Fibroblast of pulmonary artery (primary cell): ENCODE results near the gene RAET1G.
"Not testable (repeated sequence)": the region's sequence is repeated elsewhere in the genome, so short reads cannot be mapped to it uniquely, and the experiment has no call there.

Experiments
- DNase-seq: peaks from one replicate; pipeline ENCODE4 v3.0.0-alpha.2; 2010; ENCODE audit warnings: low read depth
- H3K4me3 ChIP-seq: replicated peaks from 2 replicates; pipeline ENCODE4 v1.5.1; 2011; ENCODE audit warnings: low read depth, mild to moderate bottlenecking, control low read depth, low read length, moderate library complexity
- CTCF ChIP-seq: IDR thresholded peaks from 2 replicates; pipeline ENCODE4 v1.5.1; 2011; ENCODE audit warnings: mild to moderate bottlenecking, control low read depth, low read length, inconsistent platforms; ENCODE audit errors: missing control alignments

Gene RAET1G

GRCh38 chr6:149922642-149923326, at the start of gene RAET1G:
TSS of gene RAET1G (minus strand) at chr6:149923121. CDS start at chr6:149923010, 111 bp downstream.
- TF ChIP-seq CTCF = no peak
- H3K4me3 ChIP-seq = peak within 1 kb of the TSS; percentile 64
- DNase-seq = peak; percentile 95

- TF ChIP-seq CTCF = no peak
- no peak overlapping the region for H3K4me3 ChIP-seq
- DNase-seq = no peak
Measured at GRCh38 chr6:149969635-149970034, 46.7 kb upstream of the RAET1G start.

GRCh38 chr6:149968909-149969308, 46.0 kb upstream of the RAET1G start:
- not testable (repeated sequence) for DNase-seq, H3K4me3 ChIP-seq

- not testable (repeated sequence) for DNase-seq, H3K4me3 ChIP-seq
Measured at GRCh38 chr6:149967999-149968398, 45.1 kb upstream of the RAET1G start.

- no peak overlapping the region for H3K4me3 ChIP-seq
- no peak for TF ChIP-seq CTCF
- DNase-seq = no peak
Measured at GRCh38 chr6:149967591-149967990, 44.7 kb upstream of the RAET1G start.

- DNase-seq = not testable (repeated sequence)
Measured at GRCh38 chr6:149966319-149966718, 43.4 kb upstream of the RAET1G start.

GRCh38 chr6:149965194-149966020, 42.5 kb upstream of the RAET1G start:
- H3K4me3 ChIP-seq = peak overlapping the region; percentile 51
- peak; percentile 20 for DNase-seq
- TF ChIP-seq CTCF = no peak

More at GRCh38 chr6:149966319-149966718, 43.4 kb upstream of the RAET1G start:
- not testable (repeated sequence) for H3K4me3 ChIP-seq

- DNase-seq = peak; percentile 17
- peak overlapping the region; percentile 51 for H3K4me3 ChIP-seq
- TF ChIP-seq CTCF = no peak
Measured at GRCh38 chr6:149964308-149965193, 41.6 kb upstream of the RAET1G start.
